Inflammatory macrophage (primary cell): ENCODE measurements around the gene FAR2.
A peak's percentile ranks its signal among the peaks of the same experiment; 100 is the strongest.
"Not testable (repeated sequence)": the region's sequence is repeated elsewhere in the genome, so short reads cannot be mapped to it uniquely, and the experiment has no call there.

Experiments used
- DNase-seq, 2 donors: peaks; one replicate each; pipeline ENCODE4 v3.0.0-alpha.2; 2020 to 2022

The FAR2 gene

GRCh38 chr12:29281371-29282005 lies 132.4 kb downstream of the FAR2 start:
- DNase-seq, result no peak

GRCh38 chr12:29282031-29282816 lies 133.1 kb downstream of the FAR2 start:
- no peak for DNase-seq

- no peak for DNase-seq
Observed at GRCh38 chr12:29283969-29284700, 135.1 kb downstream of the FAR2 start.

GRCh38 chr12:29286081-29286790 lies 137.2 kb downstream of the FAR2 start:
- no peak for DNase-seq

- DNase-seq, result no peak
Observed at GRCh38 chr12:29287622-29288021, 138.5 kb downstream of the FAR2 start.

GRCh38 chr12:29288031-29288430 lies 139.0 kb downstream of the FAR2 start:
- DNase-seq, result no peak

GRCh38 chr12:29290475-29290874 lies 141.4 kb downstream of the FAR2 start:
- not testable (repeated sequence) for DNase-seq

- no peak for DNase-seq
Observed at GRCh38 chr12:29291226-29291625, 142.1 kb downstream of the FAR2 start.

- peak; percentile 7 to 19 for DNase-seq
Observed at GRCh38 chr12:29299633-29300032, 150.6 kb downstream of the FAR2 start.

- DNase-seq, result no peak
Observed at GRCh38 chr12:29301114-29301513, 152.0 kb downstream of the FAR2 start.

GRCh38 chr12:29304388-29304787 lies 155.3 kb downstream of the FAR2 start:
- DNase-seq, result no peak

- DNase-seq, result no peak
Observed at GRCh38 chr12:29306266-29306665, 157.2 kb downstream of the FAR2 start.

- DNase-seq, result no peak
Observed at GRCh38 chr12:29306682-29307081, 157.6 kb downstream of the FAR2 start.

- peak in 1 of 2 donors; percentile 16 for DNase-seq
Observed at GRCh38 chr12:29309320-29309902, 160.3 kb downstream of the FAR2 start.

GRCh38 chr12:29310899-29311298 lies 161.8 kb downstream of the FAR2 start:
- no peak for DNase-seq

GRCh38 chr12:29314416-29314815 lies 165.3 kb downstream of the FAR2 start:
- no peak for DNase-seq

- no peak for DNase-seq
Observed at GRCh38 chr12:29316752-29317151, 167.7 kb downstream of the FAR2 start.

GRCh38 chr12:29317556-29318363 lies 168.7 kb downstream of the FAR2 start:
- peak; percentile 88 to 89 for DNase-seq

- DNase-seq, result no peak
Observed at GRCh38 chr12:29320295-29321085, 171.4 kb downstream of the FAR2 start.

- DNase-seq, result no peak
Observed at GRCh38 chr12:29322157-29322556, 173.1 kb downstream of the FAR2 start.

- peak in 1 of 2 donors; percentile 1 for DNase-seq
Observed at GRCh38 chr12:29329411-29329810, 180.3 kb downstream of the FAR2 start.
